ENCODE results near the gene TSPYL1.

- TF ChIP-seq POLR2A (IDR thresholded peaks at IDR 0.05; ENCODE audit: low read length) (no peak), GATA1 (IDR thresholded peaks at IDR 0.05; ENCODE audit: low read depth, low read length) (no peak)
Measured at GRCh38 chr6:116244284-116244683, 35.4 kb downstream of the TSPYL1 start.

Measured in erythroblast (primary cell).